ENCODE measurements around the gene PM20D1.

GRCh38 chr1:205800427-205800826 is 49.5 kb downstream of the PM20D1 start:
- TF ChIP-seq REST (IDR thresholded peaks at IDR 0.05; ENCODE audit: borderline replicate concordance) (no peak), CTCF (IDR thresholded peaks at IDR 0.05; ENCODE audit: poor library complexity, severe bottlenecking) (no peak), RAD21 (conservative IDR thresholded peaks at IDR 0.05) (no peak), POLR2AphosphoS5 (IDR thresholded peaks at IDR 0.05) (no peak), EZH2 (IDR thresholded peaks at IDR 0.05; ENCODE audit: borderline replicate concordance, insufficient read depth, low read length, poor library complexity, severe bottlenecking) (no peak), TAF1 (IDR thresholded peaks at IDR 0.05; ENCODE audit: low read depth) (no peak), EP300 (conservative IDR thresholded peaks at IDR 0.05; ENCODE audit: poor library complexity, severe bottlenecking) (no peak), MXI1 (conservative IDR thresholded peaks at IDR 0.05; ENCODE audit: poor library complexity, severe bottlenecking) (no peak)

Data from neural cell (in vitro differentiated cells).